GM19452 (cell line): ENCODE data around the gene PRICKLE3.
"Not testable (repeated sequence)": the region's sequence is repeated elsewhere in the genome, so short reads cannot be mapped to it uniquely, and the experiment has no call there.

Experiments
- ATAC-seq: cut with Tn5 transposase; IDR thresholded peaks from one replicate; pipeline ENCODE4 v1.9.1; 2021; ENCODE audit not compliant: unreplicated experiment

Gene PRICKLE3

DNA sequence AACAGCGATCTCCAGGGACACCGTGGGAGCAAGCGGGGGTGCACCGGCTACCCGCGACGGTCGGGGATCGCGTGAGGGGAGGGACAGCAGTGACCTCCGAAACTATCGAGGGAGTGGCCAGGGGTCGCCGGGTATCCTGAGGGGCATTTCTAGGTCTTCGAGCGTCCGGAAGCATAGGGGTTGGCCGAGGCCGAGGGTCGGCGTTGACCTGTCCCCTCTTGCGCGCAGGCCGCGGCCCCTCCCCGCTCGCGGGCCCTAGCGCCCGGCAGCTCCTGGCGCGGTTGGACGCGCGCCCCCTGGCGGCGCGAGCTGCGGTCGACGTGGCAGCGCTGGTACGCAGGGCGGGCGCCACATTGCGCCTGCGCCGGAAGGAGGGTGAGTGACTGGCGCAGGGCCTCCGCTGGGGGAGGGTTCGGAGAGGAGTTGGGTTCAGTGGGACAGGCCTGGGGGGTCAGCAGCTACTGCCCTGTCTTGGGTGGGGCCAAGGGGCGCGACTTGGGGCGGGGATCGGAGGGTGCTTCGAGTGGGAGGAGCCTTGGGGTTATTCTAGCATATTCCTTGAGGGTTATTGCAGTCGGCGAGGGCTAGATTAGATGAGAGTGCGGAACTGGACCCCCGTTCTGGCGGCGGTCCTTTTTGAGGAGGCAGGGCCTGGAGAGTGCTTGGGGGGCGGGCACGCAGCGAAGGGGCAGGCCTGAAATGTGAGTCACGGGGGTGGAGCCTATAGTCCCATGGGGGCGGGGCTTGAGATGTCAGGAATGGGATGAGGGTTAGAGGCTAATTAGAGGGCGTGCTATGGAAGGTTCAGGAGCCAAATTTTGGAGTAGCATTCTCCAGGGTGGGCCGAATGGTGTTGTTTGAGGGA is 22.4 kb downstream of the PRICKLE3 start:
- peak; percentile 46 for ATAC-seq

DNA sequence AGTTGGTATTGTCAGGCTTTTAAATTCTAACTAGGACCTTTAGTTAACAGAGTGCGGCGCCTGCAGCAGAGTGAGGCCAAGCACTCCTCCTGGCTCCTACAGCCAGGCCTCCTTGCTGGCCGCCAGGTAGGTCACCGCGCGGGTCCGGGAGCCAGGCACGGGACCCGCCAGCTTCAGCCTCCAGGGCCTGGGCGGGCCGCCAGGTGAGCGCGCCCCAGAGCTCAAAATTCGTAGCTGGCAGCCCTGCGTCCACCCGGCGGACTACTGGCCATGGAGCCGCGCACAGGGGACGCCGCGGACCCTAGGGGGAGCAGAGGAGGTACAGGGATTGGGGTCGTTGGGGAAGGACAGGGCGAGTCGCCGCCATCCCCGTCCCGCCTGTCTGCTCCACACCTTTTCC is 23.6 kb downstream of the PRICKLE3 start, which contains the start of gene MAGIX:
TSS of gene MAGIX (plus strand) at position 139 of the 400 bp plus-strand sequence. CDS start at position 271, 132 bp downstream.
- ATAC-seq = no peak

GRCh38 chrX:49161632-49162031 is 24.5 kb downstream of the PRICKLE3 start:
- ATAC-seq = no peak

GRCh38 chrX:49160908-49161307 is 25.3 kb downstream of the PRICKLE3 start:
- no peak for ATAC-seq

- ATAC-seq = no peak
Measured at GRCh38 chrX:49157194-49157593, 29.0 kb downstream of the PRICKLE3 start.

DNA sequence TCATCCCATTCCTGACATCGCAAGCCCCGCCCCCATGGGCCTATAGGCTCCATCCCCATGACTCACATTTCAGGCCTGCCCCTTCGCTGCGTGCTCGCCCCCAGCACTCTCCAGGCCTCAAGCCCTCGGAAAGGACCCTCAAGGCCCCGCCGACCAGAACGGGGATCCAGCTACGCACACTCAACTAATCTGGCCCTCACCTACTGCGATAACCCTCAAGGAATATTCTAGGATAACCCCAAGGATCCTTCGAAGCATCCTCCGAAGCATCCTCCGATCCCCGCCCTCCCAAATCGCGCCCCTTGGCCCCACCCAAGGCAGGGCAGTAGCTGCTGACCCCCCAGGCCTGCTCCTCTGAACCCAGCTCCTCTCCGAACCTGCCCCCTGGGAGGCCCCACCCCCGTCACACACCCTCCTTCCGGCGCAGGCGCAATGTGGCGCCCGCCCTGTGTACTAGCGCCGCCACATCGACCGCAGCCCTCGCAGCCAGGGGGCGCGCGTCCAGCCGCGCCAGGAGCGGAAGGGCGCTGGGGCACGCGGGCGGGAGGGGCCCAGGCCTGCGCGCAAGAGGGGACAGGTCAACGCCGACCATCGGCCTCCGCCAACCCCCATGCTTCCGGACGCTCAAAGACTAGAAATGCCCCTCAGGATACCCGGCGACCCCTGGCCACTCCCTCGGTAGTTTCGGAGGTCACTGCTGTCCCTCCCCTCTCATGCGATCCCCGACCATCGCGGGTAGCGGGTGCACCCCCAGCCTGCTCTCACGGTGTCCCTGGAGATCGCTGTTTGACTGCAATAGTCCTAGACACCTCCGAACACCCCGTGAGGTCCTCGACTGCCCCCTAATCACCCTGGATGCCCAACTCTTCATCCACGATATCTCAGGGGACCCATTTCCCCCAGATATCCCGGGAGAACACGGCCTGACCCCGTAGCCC is 30.0 kb downstream of the PRICKLE3 start:
- ATAC-seq = peak; percentile 87

GRCh38 chrX:49155243-49155899 is 30.8 kb downstream of the PRICKLE3 start:
- ATAC-seq = peak; percentile 19

DNA sequence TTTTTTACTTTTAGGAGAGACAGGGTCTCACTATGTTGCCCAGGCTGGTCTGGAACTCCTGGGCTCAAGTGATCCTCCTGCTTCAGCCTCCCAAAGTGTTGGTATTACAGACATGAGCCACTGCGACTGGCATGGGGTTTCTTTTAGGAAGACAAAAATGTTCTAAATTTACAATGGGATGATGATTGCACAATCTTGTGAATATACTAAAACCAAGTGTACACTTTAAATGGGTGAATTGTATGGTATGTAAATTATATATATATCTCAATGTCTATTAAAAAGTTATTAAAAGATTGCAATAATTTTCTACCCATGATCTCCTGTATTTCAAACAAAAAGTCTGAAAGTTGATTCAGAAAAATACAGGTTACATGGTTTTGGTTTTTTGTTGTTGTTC is 32.7 kb downstream of the PRICKLE3 start:
- no peak for ATAC-seq

GRCh38 chrX:49149291-49149690 is 36.9 kb downstream of the PRICKLE3 start:
- ATAC-seq = not testable (repeated sequence)

GRCh38 chrX:49148390-49149100 is 37.6 kb downstream of the PRICKLE3 start:
- not testable (repeated sequence) for ATAC-seq

- no peak for ATAC-seq
Measured at GRCh38 chrX:49147936-49148335, 38.2 kb downstream of the PRICKLE3 start.

GRCh38 chrX:49147282-49147681 is 38.9 kb downstream of the PRICKLE3 start:
- ATAC-seq = no peak

GRCh38 chrX:49143154-49143553 is 43.0 kb downstream of the PRICKLE3 start:
- not testable (repeated sequence) for ATAC-seq

DNA sequence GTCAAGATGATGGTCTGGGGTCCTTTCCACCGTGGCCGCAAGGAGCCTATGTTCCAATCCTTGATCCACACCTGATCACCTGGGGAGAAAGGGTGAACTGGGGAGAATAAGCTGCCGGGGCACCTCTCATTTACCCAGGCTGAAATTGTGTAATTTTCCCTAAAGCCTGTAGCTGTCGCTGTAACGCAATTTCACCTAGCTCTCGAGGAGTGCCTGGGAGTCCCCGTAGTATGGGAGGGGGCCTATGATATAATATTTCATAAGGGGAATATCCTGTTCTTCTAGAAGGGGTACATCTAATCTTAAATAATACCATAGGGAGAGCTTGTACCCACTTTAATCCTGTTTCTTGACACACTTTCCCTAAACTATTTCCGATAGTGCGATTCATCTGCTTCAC is 43.9 kb downstream of the PRICKLE3 start:
- not testable (repeated sequence) for ATAC-seq

GRCh38 chrX:49139713-49140112 is 46.5 kb downstream of the PRICKLE3 start:
- no peak for ATAC-seq

DNA sequence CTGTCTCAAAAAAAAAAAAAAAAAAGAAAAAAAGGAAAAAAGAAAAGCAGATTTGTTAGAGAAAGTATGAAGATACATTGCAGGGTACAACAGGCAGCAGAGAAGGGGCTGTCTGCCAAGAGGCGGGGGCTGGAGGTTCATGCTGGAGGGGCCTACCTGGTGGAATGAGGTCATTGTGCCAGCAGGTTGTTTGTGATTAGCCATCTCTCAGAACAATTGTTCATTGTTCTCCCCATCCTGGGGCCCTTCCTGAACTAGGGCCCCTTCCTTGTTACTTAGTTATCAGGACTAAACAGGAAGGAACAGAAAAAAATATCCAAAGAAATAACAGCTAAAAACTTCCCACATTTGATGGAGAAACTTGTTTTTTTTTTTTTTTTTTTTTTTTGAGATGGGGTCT is 48.7 kb downstream of the PRICKLE3 start:
- ATAC-seq = no peak

GRCh38 chrX:49133759-49134158 is 52.4 kb downstream of the PRICKLE3 start:
- no peak for ATAC-seq

DNA sequence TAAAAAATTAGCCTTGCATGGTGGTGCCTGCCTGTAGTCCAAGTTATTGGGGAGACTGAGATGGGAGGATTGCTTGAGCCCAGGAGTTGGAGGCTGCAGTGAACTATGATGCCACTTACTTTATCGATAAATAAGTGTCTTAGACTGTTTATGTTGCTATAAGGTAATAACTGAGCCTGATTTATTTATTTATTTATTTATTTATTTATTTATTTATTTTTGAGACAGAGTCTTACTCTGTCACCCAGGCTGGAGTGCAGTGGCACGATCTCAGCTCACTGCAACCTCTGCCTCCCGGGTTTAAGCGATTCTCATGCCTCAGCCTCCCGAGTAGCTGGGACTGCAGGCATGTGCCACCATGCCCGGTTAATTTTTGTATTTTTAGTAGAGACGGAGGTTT is 53.9 kb downstream of the PRICKLE3 start:
- not testable (repeated sequence) for ATAC-seq

- no peak for ATAC-seq
Measured at GRCh38 chrX:49129427-49129826, 56.7 kb downstream of the PRICKLE3 start.

- not testable (repeated sequence) for ATAC-seq
Measured at GRCh38 chrX:49127742-49128258, 58.4 kb downstream of the PRICKLE3 start.
